Suppressor macrophage treated with lipopolysaccharide for 1 hour (primary cell): ENCODE measurements around the gene OR2T11.
"Not testable (repeated sequence)": the region's sequence is repeated elsewhere in the genome, so short reads cannot be mapped to it uniquely, and the experiment has no call there.

Experiments
- DNase-seq, 3 donors: peaks; one replicate each; pipeline ENCODE4 v3.0.0-alpha.2; 2020 to 2022

The OR2T11 gene

GRCh38 chr1:248634991-248635390 is at the start of gene OR2T11:
OR2T11 (minus strand) TSS chr1:248635091; CDS start chr1:248627128, 7,963 bp downstream.
- not testable (repeated sequence) for DNase-seq

- DNase-seq, result no peak
These were observed 46.8 kb upstream of the OR2T11 start for GRCh38 chr1:248681651-248682050.

GRCh38 chr1:248670003-248670402 is 35.1 kb upstream of the OR2T11 start:
- no peak for DNase-seq

GRCh38 chr1:248663453-248664328 is 28.8 kb upstream of the OR2T11 start:
- peak in 1 of 3 donors; percentile 3 for DNase-seq

- DNase-seq, result not testable (repeated sequence)
These were observed 21.9 kb upstream of the OR2T11 start for GRCh38 chr1:248656797-248657196.

GRCh38 chr1:248655354-248655753 is 20.5 kb upstream of the OR2T11 start, which contains the start of gene OR2T27:
OR2T27 (minus strand) TSS chr1:248655528; CDS start chr1:248650884, 4,644 bp downstream.
- not testable (repeated sequence) for DNase-seq

GRCh38 chr1:248648770-248649536 is 14.1 kb upstream of the OR2T11 start:
- not testable (repeated sequence) for DNase-seq

GRCh38 chr1:248645178-248645577 is 10.3 kb upstream of the OR2T11 start, which contains the start of gene OR2T35:
OR2T35 (minus strand) TSS chr1:248645278; CDS start chr1:248639258, 6,020 bp downstream.
- DNase-seq, result not testable (repeated sequence)

- DNase-seq, result not testable (repeated sequence)
These were observed 8.2 kb upstream of the OR2T11 start for GRCh38 chr1:248642971-248643651.

- DNase-seq, result not testable (repeated sequence)
These were observed 6.7 kb upstream of the OR2T11 start for GRCh38 chr1:248641583-248641982.

- not testable (repeated sequence) for DNase-seq
These were observed 6.0 kb upstream of the OR2T11 start for GRCh38 chr1:248640906-248641305.

- DNase-seq, result not testable (repeated sequence)
These were observed 4.8 kb upstream of the OR2T11 start for GRCh38 chr1:248639652-248640051.

GRCh38 chr1:248636612-248637011 is 1.7 kb upstream of the OR2T11 start:
- not testable (repeated sequence) for DNase-seq

GRCh38 chr1:248631354-248632008 is 3.4 kb downstream of the OR2T11 start:
- peak; percentile 47 to 61 (median 58) for DNase-seq

- no peak for DNase-seq
These were observed 4.3 kb downstream of the OR2T11 start for GRCh38 chr1:248630551-248630950.

GRCh38 chr1:248627971-248628844 is 6.7 kb downstream of the OR2T11 start:
- no peak for DNase-seq

- no peak for DNase-seq
These were observed 8.9 kb downstream of the OR2T11 start for GRCh38 chr1:248625971-248626370.

- DNase-seq, result peak in 1 of 3 donors; percentile 27
These were observed 9.7 kb downstream of the OR2T11 start for GRCh38 chr1:248625166-248625565.

GRCh38 chr1:248622570-248623001 is 12.3 kb downstream of the OR2T11 start:
- peak; percentile 56 to 69 (median 67) for DNase-seq

GRCh38 chr1:248621770-248622169 is 13.1 kb downstream of the OR2T11 start:
- DNase-seq, result no peak

- peak; percentile 63 to 82 (median 74) for DNase-seq
These were observed 16.0 kb downstream of the OR2T11 start for GRCh38 chr1:248618878-248619277.
